Muscle of arm (tissue), 12 donors: Measurements from ENCODE around the gene RUNDC1. TPM values are rescaled to one million over a fixed set of nuclear protein-coding genes. Genes with fewer than 3 reads are reported as not detected.

ENCODE experiments used
- DNase-seq: peaks from one replicate; pipeline ENCODE4 v3.0.0-alpha.2; 2013
- polyA plus RNA-seq, 12 donors: library from polyadenylated mRNA; unstranded; fragments of 120-200 nt; gene quantifications; one replicate each; pipeline ENCODE4 v1.2.1, GENCODE V29; 2013; ENCODE audit not compliant: insufficient read length in 12 of 12

The RUNDC1 gene
- polyA plus RNA-seq, 12 donors, result 7.0 to 111 (median 7.5) TPM

DNA sequence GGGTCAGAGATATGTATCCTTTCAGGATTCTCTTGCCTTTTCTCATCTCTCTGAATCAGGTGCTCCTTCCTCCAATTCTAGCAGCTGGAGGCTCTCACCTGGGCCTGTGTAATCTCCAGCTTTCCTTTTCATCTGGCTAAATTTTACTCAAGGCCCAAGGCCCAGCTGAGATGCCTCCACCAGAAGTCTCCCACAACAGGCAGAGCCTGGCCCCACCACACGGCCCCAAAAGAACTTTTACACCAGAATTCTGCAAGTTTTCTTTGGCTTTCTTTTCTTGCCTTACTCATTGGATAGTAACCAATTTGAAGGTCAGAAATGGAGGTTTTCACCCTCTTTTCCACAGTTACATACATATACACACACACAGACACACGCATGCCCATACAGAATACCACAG, 59.3 kb downstream of the RUNDC1 start:
- no peak for DNase-seq

DNA sequence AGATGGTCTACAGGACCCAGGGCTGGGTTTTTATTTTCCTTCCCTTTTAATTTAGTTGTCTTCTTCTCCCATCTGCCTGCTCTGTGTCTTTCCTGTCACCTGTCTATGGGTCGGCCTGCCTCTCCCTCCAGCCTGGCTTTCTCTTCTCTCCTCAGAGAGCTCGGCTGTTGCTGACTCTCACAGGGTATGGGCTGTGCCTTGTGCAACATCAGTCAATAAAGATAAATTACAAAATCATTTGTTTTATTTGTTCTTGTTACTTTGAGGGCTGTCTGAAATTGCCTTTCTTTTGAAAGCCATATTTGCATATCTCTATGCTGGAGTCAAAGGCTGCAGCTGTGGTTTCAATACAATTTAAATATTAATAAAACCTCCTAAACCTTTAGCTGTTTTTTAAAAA, 60.3 kb downstream of the RUNDC1 start:
- no peak for DNase-seq

DNA sequence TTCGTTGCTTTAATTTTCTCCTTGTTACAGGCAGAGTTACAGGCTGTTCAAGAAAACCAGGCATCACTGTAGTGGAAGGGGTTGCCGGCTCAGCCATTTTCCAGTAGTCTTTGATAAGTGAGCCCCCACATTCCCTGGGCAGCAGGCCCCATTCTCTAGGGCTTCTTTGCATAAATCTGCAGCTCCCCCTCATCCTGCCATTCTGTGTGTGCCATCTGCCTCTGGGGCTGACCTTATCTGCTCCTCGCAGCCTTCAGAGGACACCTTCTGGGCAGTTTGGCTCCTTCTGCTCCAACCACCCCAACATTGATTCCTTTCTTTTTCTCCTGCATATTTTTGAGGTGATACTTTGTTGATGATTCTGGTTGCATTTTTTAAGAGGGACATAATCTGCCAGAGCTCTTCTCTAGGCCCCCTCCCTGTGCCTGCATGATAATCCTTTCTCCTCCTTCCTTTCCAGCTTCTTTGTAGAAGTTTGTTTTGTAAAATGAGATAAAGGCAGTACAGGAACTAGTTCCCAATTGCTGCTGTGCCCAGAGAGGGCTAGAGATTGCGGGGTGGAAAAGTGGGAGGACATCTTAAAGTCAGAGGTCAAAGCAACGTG, 61.8 kb downstream of the RUNDC1 start:
- DNase-seq, result no peak

Other genes with a start within 250 kb of the RUNDC1 start
- gene EZH1, start 235.5 kb upstream of the RUNDC1 start, polyA plus RNA-seq, result 10 to 100 TPM in 11 of 12 donors, not detected in 1; 15.0 to 33.7 (median 22.3) TPM
- gene RAMP2, start 219.3 kb upstream of the RUNDC1 start, polyA plus RNA-seq, result 100 to 1,000 TPM in 1 of 12 donors, 10 to 100 TPM in 10, not detected in 1; 60.4 to 120 (median 69.4) TPM
- gene VPS25, start 207.1 kb upstream of the RUNDC1 start, polyA plus RNA-seq, result 10 to 100 TPM in 11 of 12 donors, not detected in 1; 25.0 to 46.1 (median 30.6) TPM
- 1 to 10 TPM in 2 of 12 donors, under 1 TPM in 8, not detected in 2; 0.32 to 3.3 (median 0.67) TPM for gene WNK4, start 200.0 kb upstream of the RUNDC1 start, polyA plus RNA-seq
- gene COA3, start 181.9 kb upstream of the RUNDC1 start, polyA plus RNA-seq, result 10 to 100 TPM in 11 of 12 donors, not detected in 1; 45.3 to 64.9 (median 56.4) TPM
- gene CNTD1, start 181.7 kb upstream of the RUNDC1 start, polyA plus RNA-seq, result 1 to 10 TPM in 4 of 12 donors, under 1 TPM in 6, not detected in 2; 0.30 to 2.1 (median 0.92) TPM
- 10 to 100 TPM in 11 of 12 donors, not detected in 1; 36.0 to 57.1 (median 49.2) TPM for gene BECN1, start 156.3 kb upstream of the RUNDC1 start, polyA plus RNA-seq
- 10 to 100 TPM in 11 of 12 donors, not detected in 1; 47.2 to 71.8 (median 54.4) TPM for gene PSME3, start 147.2 kb upstream of the RUNDC1 start, polyA plus RNA-seq
- gene AOC2, start 136.0 kb upstream of the RUNDC1 start, polyA plus RNA-seq, result 1 to 10 TPM in 3 of 12 donors, under 1 TPM in 7, not detected in 2; 0.51 to 1.1 (median 0.89) TPM
- gene AOC3, start 129.4 kb upstream of the RUNDC1 start, polyA plus RNA-seq, result 10 to 100 TPM in 11 of 12 donors, not detected in 1; 14.4 to 22.0 (median 17.4) TPM
- gene G6PC1, start 79.8 kb upstream of the RUNDC1 start, polyA plus RNA-seq, result under 1 TPM in 3 of 12 donors, not detected in 9; 0.04 to 0.28 (median 0.16) TPM
- gene AARSD1, start 16.1 kb upstream of the RUNDC1 start, polyA plus RNA-seq, result 10 to 100 TPM in 11 of 12 donors, not detected in 1; 42.1 to 75.5 (median 48.0) TPM
- 10 to 100 TPM in 11 of 12 donors, not detected in 1; 17.2 to 89.5 (median 67.5) TPM for gene PTGES3L, start 485 bp upstream of the RUNDC1 start, polyA plus RNA-seq
- gene RPL27, start 17.9 kb downstream of the RUNDC1 start, polyA plus RNA-seq, result 1,000 to 10,000 TPM in 11 of 12 donors, not detected in 1; 1,439 to 2,418 (median 2,314) TPM
- gene IFI35, start 26.2 kb downstream of the RUNDC1 start, polyA plus RNA-seq, result 10 to 100 TPM in 1 of 12 donors, 1 to 10 TPM in 10, not detected in 1; 3.0 to 15.5 (median 4.6) TPM
- 100 to 1,000 TPM in 1 of 12 donors, 10 to 100 TPM in 10, not detected in 1; 54.1 to 123 (median 65.8) TPM for gene VAT1, start 41.8 kb downstream of the RUNDC1 start, polyA plus RNA-seq
- gene RND2, start 44.7 kb downstream of the RUNDC1 start, polyA plus RNA-seq, result 1 to 10 TPM in 3 of 12 donors, under 1 TPM in 7, not detected in 2; 0.29 to 1.5 (median 0.78) TPM
- gene BRCA1, start 144.8 kb downstream of the RUNDC1 start, polyA plus RNA-seq, result 10 to 100 TPM in 7 of 12 donors, 1 to 10 TPM in 4, not detected in 1; 6.5 to 23.9 (median 11.6) TPM
- gene NBR1, start 190.6 kb downstream of the RUNDC1 start, polyA plus RNA-seq, result 10 to 100 TPM in 11 of 12 donors, not detected in 1; 55.6 to 88.0 (median 68.2) TPM
- gene TMEM106A, start 231.3 kb downstream of the RUNDC1 start, polyA plus RNA-seq, result 10 to 100 TPM in 5 of 12 donors, 1 to 10 TPM in 6, not detected in 1; 5.9 to 17.5 (median 8.5) TPM
- 10 to 100 TPM in 4 of 12 donors, 1 to 10 TPM in 6, not detected in 2; 3.3 to 18.3 (median 7.2) TPM for gene CCDC200, start 248.1 kb downstream of the RUNDC1 start, polyA plus RNA-seq